Upper lobe of right lung (tissue), 1 donor: ENCODE data around the gene TBC1D9. TPM values are rescaled to one million over a fixed set of nuclear protein-coding genes. Genes with fewer than 3 reads are reported as not detected.
A peak's percentile ranks its signal among the peaks of the same experiment; 100 is the strongest.

ENCODE experiments used
- ATAC-seq: fragments of 200-7000 bp; cut with Tn5 transposase; one replicate; pipeline ENCODE4 v1.9.1; 2020; ENCODE audit warnings: mild to moderate bottlenecking, moderate library complexity
- DNase-seq: peaks from one replicate; pipeline ENCODE4 v3.0.0-alpha.2; 2020
- H3K27ac ChIP-seq: fragments of 200-600 bp; one replicate; pipeline ENCODE4 v1.8.0; 2022
- H3K27me3 ChIP-seq: fragments of 200-600 bp; one replicate; pipeline ENCODE4 v1.8.0; 2022; ENCODE audit warnings: mild to moderate bottlenecking
- H3K36me3 ChIP-seq: fragments of 200-600 bp; one replicate; pipeline ENCODE4 v1.8.0; 2022
- H3K4me1 ChIP-seq: fragments of 200-600 bp; one replicate; pipeline ENCODE4 v1.8.0; 2022
- H3K4me3 ChIP-seq: fragments of 200-600 bp; one replicate; pipeline ENCODE4 v1.8.0; 2022; ENCODE audit warnings: mild to moderate bottlenecking
- H3K9me3 ChIP-seq: fragments of 200-600 bp; one replicate; pipeline ENCODE4 v1.8.0; 2022
- CTCF ChIP-seq: fragments of 200-600 bp; IDR thresholded peaks from one replicate; pipeline ENCODE4 v1.8.0; 2022; ENCODE audit warnings: antibody characterized with exemption
- intact Hi-C: fragments of 100-400 bp; cut with DNase I; formaldehyde crosslinking; loops from one replicate; pipeline ENCODE4 v1.11.0; 2022
- total RNA-seq: library from RNA; stranded (reverse); fragmentation: NEBNext Ultra II Directional; extraction: Animal tissue kit (Norgen Biotek cat#: 25700); gene quantifications from one replicate; pipeline ENCODE4 v1.2.1, GENCODE V29; 2021
- donor health status: DM: no; HTN: yes; CAD: no; lungs with severe emphysema.

Gene TBC1D9
- total RNA-seq, 1 donor from 2014 or later = 39.5 TPM

GRCh38 chr4:140654495-140654814, 101.7 kb downstream of the TBC1D9 start:
- Histone ChIP-seq H3K36me3 (peaks cover 60% of the 10 kb centered on the region), H3K27me3 (no peaks in the 10 kb centered on the region), H3K4me1 (no peaks in the 10 kb centered on the region), H3K4me3 (no peak overlapping the region), H3K9me3 (no peaks in the 10 kb centered on the region), H3K27ac (no peak overlapping the region)
- no peak for TF ChIP-seq CTCF
- DNase-seq (no peak), ATAC-seq (no peak)
- intact Hi-C loops = no loop called here

- no peaks in the 10 kb centered on the region for H3K27me3 ChIP-seq
- intact Hi-C loops = no loop called here
- DNase-seq (no peak), ATAC-seq (no peak)
- no peaks in the 10 kb centered on the region for H3K9me3 ChIP-seq
- peaks cover 54% of the 10 kb centered on the region for H3K36me3 ChIP-seq
- no peak for TF ChIP-seq CTCF
- no peak overlapping the region for H3K27ac ChIP-seq
- H3K4me1 ChIP-seq = no peaks in the 10 kb centered on the region
- peak overlapping the region; percentile 25 for H3K4me3 ChIP-seq
Measured at GRCh38 chr4:140653718-140654494, 102.3 kb downstream of the TBC1D9 start.

- Histone ChIP-seq H3K27ac (no peak overlapping the region), H3K4me1 (no peaks in the 10 kb centered on the region), H3K36me3 (peaks cover 41% of the 10 kb centered on the region), H3K4me3 (no peak overlapping the region), H3K27me3 (no peaks in the 10 kb centered on the region), H3K9me3 (no peaks in the 10 kb centered on the region)
- ATAC-seq (no peak), DNase-seq (no peak)
- intact Hi-C loops = no loop called here
- no peak for TF ChIP-seq CTCF
Measured at GRCh38 chr4:140652601-140653000, 103.6 kb downstream of the TBC1D9 start.

- DNase-seq (no peak), ATAC-seq (no peak)
- TF ChIP-seq CTCF = no peak
- intact Hi-C loops = no loop called here
- no peaks in the 10 kb centered on the region for H3K4me1 ChIP-seq
- H3K9me3 ChIP-seq = no peaks in the 10 kb centered on the region
- no peak overlapping the region for H3K4me3 ChIP-seq
- H3K36me3 ChIP-seq = peaks cover 21% of the 10 kb centered on the region
- H3K27me3 ChIP-seq = no peaks in the 10 kb centered on the region
- H3K27ac ChIP-seq = no peak overlapping the region
Measured at GRCh38 chr4:140648716-140649308, 107.4 kb downstream of the TBC1D9 start.

- ATAC-seq = peak; percentile 31
- H3K27me3 ChIP-seq = no peaks in the 10 kb centered on the region
- TF ChIP-seq CTCF = no peak
- no peak overlapping the region for H3K4me3 ChIP-seq
- H3K9me3 ChIP-seq = no peaks in the 10 kb centered on the region
- no peak overlapping the region for H3K27ac ChIP-seq
- no peaks in the 10 kb centered on the region for H3K4me1 ChIP-seq
- intact Hi-C loops = no loop called here
- no peak for DNase-seq
- H3K36me3 ChIP-seq = peaks cover 12% of the 10 kb centered on the region
Measured at GRCh38 chr4:140645614-140646412, 110.4 kb downstream of the TBC1D9 start.
